ENCODE data around the gene KLHL33.

DNA sequence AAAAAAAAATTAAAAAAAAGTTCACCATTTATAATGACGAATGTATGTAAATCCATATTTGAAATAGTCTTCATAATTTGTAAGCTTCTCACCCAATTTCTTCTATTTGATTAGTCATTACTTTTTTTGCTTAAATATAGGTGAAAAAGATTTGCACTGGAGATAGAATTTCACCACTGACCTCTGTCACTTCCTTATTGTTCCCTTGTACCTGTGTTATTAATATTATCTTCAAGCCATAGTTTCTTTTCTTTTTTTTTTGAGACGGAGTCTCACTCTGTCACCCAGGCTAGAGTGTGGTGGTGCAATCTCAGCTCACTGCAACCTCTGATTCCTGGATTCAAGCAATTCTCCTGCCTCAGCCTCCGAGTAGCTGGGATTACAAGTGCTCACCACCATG is 38.5 kb downstream of the KLHL33 start:
- TF ChIP-seq, protein P1, sequence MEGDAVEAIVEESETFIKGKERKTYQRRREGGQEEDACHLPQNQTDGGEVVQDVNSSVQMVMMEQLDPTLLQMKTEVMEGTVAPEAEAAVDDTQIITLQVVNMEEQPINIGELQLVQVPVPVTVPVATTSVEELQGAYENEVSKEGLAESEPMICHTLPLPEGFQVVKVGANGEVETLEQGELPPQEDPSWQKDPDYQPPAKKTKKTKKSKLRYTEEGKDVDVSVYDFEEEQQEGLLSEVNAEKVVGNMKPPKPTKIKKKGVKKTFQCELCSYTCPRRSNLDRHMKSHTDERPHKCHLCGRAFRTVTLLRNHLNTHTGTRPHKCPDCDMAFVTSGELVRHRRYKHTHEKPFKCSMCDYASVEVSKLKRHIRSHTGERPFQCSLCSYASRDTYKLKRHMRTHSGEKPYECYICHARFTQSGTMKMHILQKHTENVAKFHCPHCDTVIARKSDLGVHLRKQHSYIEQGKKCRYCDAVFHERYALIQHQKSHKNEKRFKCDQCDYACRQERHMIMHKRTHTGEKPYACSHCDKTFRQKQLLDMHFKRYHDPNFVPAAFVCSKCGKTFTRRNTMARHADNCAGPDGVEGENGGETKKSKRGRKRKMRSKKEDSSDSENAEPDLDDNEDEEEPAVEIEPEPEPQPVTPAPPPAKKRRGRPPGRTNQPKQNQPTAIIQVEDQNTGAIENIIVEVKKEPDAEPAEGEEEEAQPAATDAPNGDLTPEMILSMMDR (conservative IDR thresholded peaks at IDR 0.05), result no peak
- no peak for TF ChIP-seq EZH2 (IDR thresholded peaks at IDR 0.05; ENCODE audit: low read depth)

Measured in PC-9 (cell line).